Spleen (tissue), 11 donors: Measurements from ENCODE around the gene FAM228B. TPM values are rescaled to one million over a fixed set of nuclear protein-coding genes. Genes with fewer than 3 reads are reported as not detected.

Source experiments
- DNase-seq: peaks from one replicate; pipeline ENCODE4 v3.0.0-alpha.2; 2020
- H3K27ac ChIP-seq, 8 donors: fragments of 200-600 bp; sonication (generic) in 7 of 8; 1 replicate in 4 of 8; 2 replicates in 4 of 8; pipeline versions ENCODE4 v1.5.0 to v1.8.0; 2016 to 2021; ENCODE audit warnings: inconsistent platforms in 4 of 8, mild to moderate bottlenecking in 4 of 8, moderate library complexity in 1 of 8
- H3K27me3 ChIP-seq, 7 donors: fragments of 200-600 bp; sonication (generic) in 6 of 7; replicated peaks in 1 of 7; 1 replicate in 4 of 7; 2 replicates in 3 of 7; pipeline versions ENCODE4 v1.5.0 to v1.8.0; 2016 to 2021; ENCODE audit warnings: inconsistent platforms in 3 of 7, mild to moderate bottlenecking in 1 of 7
- H3K36me3 ChIP-seq, 6 donors: fragments of 200-600 bp; sonication (generic) in 5 of 6; 1 replicate in 4 of 6; 2 replicates in 2 of 6; pipeline versions ENCODE4 v1.5.0 to v1.8.0; 2016 to 2021; ENCODE audit warnings: inconsistent platforms in 2 of 6
- H3K4me1 ChIP-seq, 6 donors: fragments of 200-600 bp; sonication (generic) in 5 of 6; 1 replicate in 3 of 6; 2 replicates in 3 of 6; pipeline versions ENCODE4 v1.5.0 to v1.8.0; 2016 to 2021; ENCODE audit warnings: inconsistent platforms in 3 of 6
- H3K4me3 ChIP-seq, 8 donors: fragments of 200-600 bp; sonication (generic) in 7 of 8; 1 replicate in 4 of 8; 2 replicates in 4 of 8; pipeline versions ENCODE4 v1.5.0 to v1.8.0; 2016 to 2021; ENCODE audit warnings: inconsistent platforms in 4 of 8, mild to moderate bottlenecking in 4 of 8, moderate library complexity in 2 of 8
- H3K9me3 ChIP-seq, 8 donors: fragments of 200-600 bp; sonication (generic) in 7 of 8; 1 replicate in 4 of 8; 2 replicates in 4 of 8; pipeline versions ENCODE4 v1.5.0 to v1.8.0; 2016 to 2021; ENCODE audit warnings: inconsistent platforms in 4 of 8
- CTCF ChIP-seq, 11 experiments: fragments of 200-600 bp in 7 of 11; fragments of 450-650 bp in 4 of 11; sonication (generic) in 4 of 11; IDR thresholded peaks in 8 of 11; conservative IDR thresholded peaks in 3 of 11; 1 replicate in 7 of 11; 2 replicates in 4 of 11; pipeline versions ENCODE4 v1.4.0 to v1.8.0; 2016 to 2021; ENCODE audit warnings: antibody characterized with exemption in 11 of 11, inconsistent platforms in 4 of 11, mild to moderate bottlenecking in 1 of 11
- POLR2A ChIP-seq, 3 donors: fragments of 450-650 bp; IDR thresholded peaks; one replicate each; pipeline ENCODE4 v1.5.1; 2017; ENCODE audit warnings: antibody characterized with exemption in 3 of 3, mild to moderate bottlenecking in 1 of 3
- POLR2AphosphoS5 ChIP-seq, 3 donors: sonication (generic); formaldehyde crosslinking; IDR thresholded peaks; one replicate each; pipeline ENCODE4 v1.5.1; 2017; ENCODE audit warnings: antibody characterized with exemption in 3 of 3
- WGBS, 5 donors: extraction: QIAGEN DNeasy Blood & Tissue Kit in 3 of 5; methylation state at CpG; one replicate each; pipeline versions ENCODE4 v1.1.5 to v1.1.7; 2013 to 2018; 5-methylcytosine and 5-hydroxymethylcytosine counted together
- intact Hi-C: fragments of 100-400 bp; cut with DNase I; formaldehyde crosslinking; loops from one replicate; pipeline ENCODE4 v1.15.0; 2023; ENCODE audit warnings: low total_unique reads
- polyA plus RNA-seq, 3 donors: library from polyadenylated mRNA; stranded (reverse); fragments of 200-250 nt; gene quantifications; one replicate each; pipeline ENCODE4 v1.2.1, GENCODE V29; 2013
- total RNA-seq, 7 donors: library from RNA; depleted of rRNA in 3 of 7; stranded (reverse); fragments of >200 nt in 3 of 7; fragmentation: NEBNext Ultra II Directional in 4 of 7; extraction: Animal tissue kit (Norgen Biotek cat#: 25700) in 4 of 7; gene quantifications; one replicate each; pipeline versions ENCODE4 v1.1.0 to v1.2.1, GENCODE V29; 2016 to 2021
- donor health status: healthy with polysubstance abuse.
- donor health status: DM: no; HTN: no; CAD: no; lungs with moderate emphysema.
- donor health status: DM: no; HTN: no; CAD: no.
- donor health status: Bipolar disorder and iron deficiency.
- donor health status: healthy.
- donor health status: DM: no; HTN: no; CAD: no.
- donor health status: DM: yes; HTN: yes; CAD: no.

The FAM228B gene
- total and polyA plus RNA-seq, 10 donors, result 12.8 to 37.7 (median 29.2) TPM

GRCh38 chr2:24083567-24084385 is 39.5 kb upstream of the FAM228B start:
- no peaks in the 10 kb centered on the region for H3K27me3 ChIP-seq
- no peak for DNase-seq

GRCh38 chr2:24084386-24085199 is 38.7 kb upstream of the FAM228B start, which contains the start of gene TP53I3:
TSS of gene TP53I3 (minus strand) at chr2:24084834. CDS start at chr2:24084326, 508 bp downstream.
- Histone ChIP-seq H3K4me1 (peaks cover 6 to 51% (median 24%) of the 10 kb centered on the region in 6 donors), H3K4me3 (peak within 1 kb of the TSS; percentile 41 to 76 (median 54)), H3K27ac (peak within 1 kb of the TSS; percentile 69 to 92 (median 88)), H3K9me3 (no peaks in the 10 kb centered on the region), H3K27me3 (no peaks in the 10 kb centered on the region), H3K36me3 (peaks cover 0 to 55% (median 10%) of the 10 kb centered on the region in 6 donors)
- no peak for TF ChIP-seq POLR2A (IDR thresholded peaks at IDR 0.05)
- peak; percentile 71 to 88 (median 86) for TF ChIP-seq POLR2AphosphoS5 (IDR thresholded peaks at IDR 0.05)
- peak; percentile 92 to 99 (median 97) for TF ChIP-seq CTCF (IDR thresholded peaks at IDR 0.05 in 8 of 11, conservative IDR thresholded peaks at IDR 0.05 in 3 of 11)
- WGBS, 5 donors, result 1 to 2% (median 1%) methylated on average over 27 to 44 of the region's 44 CpGs
- DNase-seq, result peak; percentile 98
- intact Hi-C loops, result loop anchor here (5.0 kb wide), 2 partner anchors 157 to 257 kb away; partner anchors contain the start of gene ATAD2B

More at GRCh38 chr2:24083567-24084385, 39.5 kb upstream of the FAM228B start:
- Histone ChIP-seq H3K27ac (peak overlapping the region; percentile 69 to 92 (median 88)), H3K4me1 (peaks cover 6 to 51% (median 24%) of the 10 kb centered on the region in 6 donors), H3K4me3 (peak overlapping the region; percentile 36 to 76 (median 54)), H3K9me3 (no peaks in the 10 kb centered on the region), H3K36me3 (peaks cover 0 to 63% (median 10%) of the 10 kb centered on the region in 6 donors)
- TF ChIP-seq POLR2AphosphoS5 (IDR thresholded peaks at IDR 0.05) (peak in 2 of 3 donors; percentile 40 to 41), POLR2A (IDR thresholded peaks at IDR 0.05) (no peak)
- intact Hi-C loops, result loop anchor here (5.0 kb wide), 2 partner anchors 156 to 256 kb away; partner anchors contain the start of gene ATAD2B
- WGBS, 5 donors, result 10 to 28% (median 11%) methylated on average over 11 to 30 of the region's 30 CpGs

GRCh38 chr2:24085200-24085489 is 38.1 kb upstream of the FAM228B start:
- WGBS, 5 donors, result 26 to 42% (median 31%) methylated on average over 11 of the region's 11 CpGs
- peak overlapping the region in 7 of 8 donors; percentile 82 to 92 (median 88) for H3K27ac ChIP-seq
- TF ChIP-seq POLR2AphosphoS5 (IDR thresholded peaks at IDR 0.05) (no peak), POLR2A (IDR thresholded peaks at IDR 0.05) (no peak), CTCF (IDR thresholded peaks at IDR 0.05 in 8 of 11, conservative IDR thresholded peaks at IDR 0.05 in 3 of 11) (no peak)
- no peaks in the 10 kb centered on the region for H3K9me3 ChIP-seq
- no peaks in the 10 kb centered on the region for H3K27me3 ChIP-seq
- H3K4me1 ChIP-seq, result peaks cover 6 to 51% (median 24%) of the 10 kb centered on the region in 6 donors
- H3K36me3 ChIP-seq, result peaks cover 0 to 52% (median 10%) of the 10 kb centered on the region in 6 donors
- DNase-seq, result no peak
- peak overlapping the region in 7 of 8 donors; percentile 48 to 76 (median 56) for H3K4me3 ChIP-seq
- intact Hi-C loops, result no loop called here

GRCh38 chr2:24086241-24086640 is 37.0 kb upstream of the FAM228B start:
- DNase-seq, result no peak
- peaks cover 0 to 48% (median 10%) of the 10 kb centered on the region in 6 donors for H3K36me3 ChIP-seq
- WGBS, 5 donors, result 91 to 97% (median 96%) methylated on average over 1 of the region's 1 CpG
- H3K9me3 ChIP-seq, result no peaks in the 10 kb centered on the region
- no peak overlapping the region for H3K4me3 ChIP-seq
- peaks cover 6 to 43% (median 24%) of the 10 kb centered on the region in 6 donors for H3K4me1 ChIP-seq
- intact Hi-C loops, result no loop called here
- TF ChIP-seq POLR2A (IDR thresholded peaks at IDR 0.05), result no peak
- TF ChIP-seq POLR2AphosphoS5 (IDR thresholded peaks at IDR 0.05), result no peak
- no peak for TF ChIP-seq CTCF (IDR thresholded peaks at IDR 0.05 in 8 of 11, conservative IDR thresholded peaks at IDR 0.05 in 3 of 11)
- no peaks in the 10 kb centered on the region for H3K27me3 ChIP-seq
- H3K27ac ChIP-seq, result no peak overlapping the region
